Effector CD4-positive, alpha-beta T cell (primary cell): Measurements from ENCODE around the gene UBASH3B.

ENCODE experiments used
- DNase-seq: peaks from one replicate; pipeline ENCODE4 v3.0.0-alpha.2; 2020

The UBASH3B gene

GRCh38 chr11:122649116-122649515 lies 6.4 kb upstream of the UBASH3B start:
- DNase-seq, result no peak

GRCh38 chr11:122650619-122651018 lies 4.9 kb upstream of the UBASH3B start:
- DNase-seq, result no peak

GRCh38 chr11:122652495-122652894 lies 3.0 kb upstream of the UBASH3B start:
- DNase-seq, result no peak

GRCh38 chr11:122653916-122654585 lies 1.5 kb upstream of the UBASH3B start:
- no peak for DNase-seq

- DNase-seq, result peak; percentile 31
These were observed 630 bp downstream of the UBASH3B start for GRCh38 chr11:122656073-122656630.

- DNase-seq, result peak; percentile 20
These were observed 1.1 kb downstream of the UBASH3B start for GRCh38 chr11:122656631-122657101.

GRCh38 chr11:122659676-122660554 lies 4.4 kb downstream of the UBASH3B start:
- no peak for DNase-seq

- DNase-seq, result no peak
These were observed 5.8 kb downstream of the UBASH3B start for GRCh38 chr11:122661182-122661945.

GRCh38 chr11:122663056-122663740 lies 7.7 kb downstream of the UBASH3B start:
- no peak for DNase-seq

- DNase-seq, result no peak
These were observed 8.2 kb downstream of the UBASH3B start for GRCh38 chr11:122663764-122664163.

- no peak for DNase-seq
These were observed 8.7 kb downstream of the UBASH3B start for GRCh38 chr11:122664188-122664587.

GRCh38 chr11:122665861-122666260 lies 10.3 kb downstream of the UBASH3B start:
- no peak for DNase-seq

GRCh38 chr11:122666743-122667142 lies 11.2 kb downstream of the UBASH3B start:
- no peak for DNase-seq

GRCh38 chr11:122668562-122669090 lies 13.1 kb downstream of the UBASH3B start:
- DNase-seq, result no peak

- no peak for DNase-seq
These were observed 14.6 kb downstream of the UBASH3B start for GRCh38 chr11:122670131-122670530.

- no peak for DNase-seq
These were observed 15.9 kb downstream of the UBASH3B start for GRCh38 chr11:122671400-122671891.

- no peak for DNase-seq
These were observed 17.4 kb downstream of the UBASH3B start for GRCh38 chr11:122672892-122673291.

- DNase-seq, result no peak
These were observed 18.2 kb downstream of the UBASH3B start for GRCh38 chr11:122673701-122674100.

GRCh38 chr11:122676638-122677037 lies 21.1 kb downstream of the UBASH3B start:
- no peak for DNase-seq

GRCh38 chr11:122677256-122677655 lies 21.7 kb downstream of the UBASH3B start:
- no peak for DNase-seq

GRCh38 chr11:122678406-122678805 lies 22.9 kb downstream of the UBASH3B start:
- DNase-seq, result no peak

- no peak for DNase-seq
These were observed 23.9 kb downstream of the UBASH3B start for GRCh38 chr11:122679466-122679865.
